Raji (cell line): ENCODE data around the gene LDLRAD3.

Source experiments
- POLR2A ChIP-seq: IDR thresholded peaks from 2 replicates; pipeline ENCODE4 v1.6.1; 2011; ENCODE audit warnings: low read depth, low read length, control low read depth; ENCODE audit not compliant: insufficient read depth

LDLRAD3 gene

GRCh38 chr11:36056160-36056751 is 112.4 kb downstream of the LDLRAD3 start:
- no peak for TF ChIP-seq POLR2A

GRCh38 chr11:36057379-36058042 is 113.6 kb downstream of the LDLRAD3 start:
- TF ChIP-seq POLR2A = no peak

- TF ChIP-seq POLR2A = no peak
Measured at GRCh38 chr11:36059660-36060059, 115.8 kb downstream of the LDLRAD3 start.

GRCh38 chr11:36060926-36061325 is 117.1 kb downstream of the LDLRAD3 start:
- TF ChIP-seq POLR2A = no peak

GRCh38 chr11:36061471-36061870 is 117.6 kb downstream of the LDLRAD3 start:
- TF ChIP-seq POLR2A = no peak

- no peak for TF ChIP-seq POLR2A
Measured at GRCh38 chr11:36062796-36063365, 119.0 kb downstream of the LDLRAD3 start.

- no peak for TF ChIP-seq POLR2A
Measured at GRCh38 chr11:36065436-36065835, 121.6 kb downstream of the LDLRAD3 start.

GRCh38 chr11:36066891-36067290 is 123.0 kb downstream of the LDLRAD3 start:
- TF ChIP-seq POLR2A = no peak

GRCh38 chr11:36069576-36070212 is 125.8 kb downstream of the LDLRAD3 start:
- TF ChIP-seq POLR2A = no peak

- TF ChIP-seq POLR2A = no peak
Measured at GRCh38 chr11:36070213-36070953, 126.5 kb downstream of the LDLRAD3 start.

GRCh38 chr11:36070954-36071330 is 127.1 kb downstream of the LDLRAD3 start:
- TF ChIP-seq POLR2A = no peak

- no peak for TF ChIP-seq POLR2A
Measured at GRCh38 chr11:36071917-36072500, 128.1 kb downstream of the LDLRAD3 start.

GRCh38 chr11:36073411-36074203 is 129.7 kb downstream of the LDLRAD3 start:
- TF ChIP-seq POLR2A = no peak

GRCh38 chr11:36074941-36075431 is 131.1 kb downstream of the LDLRAD3 start:
- no peak for TF ChIP-seq POLR2A
